PC-3 (cell line): ENCODE data around the gene REG4.

ENCODE experiments used
- CTCF ChIP-seq: fragments of 300-600 bp; sonication (generic); conservative IDR thresholded peaks from 2 replicates; pipeline ENCODE4 v1.5.1; 2017; ENCODE audit warnings: antibody characterized with exemption, low read depth, mild to moderate bottlenecking, low read length
- EZH2 ChIP-seq: fragments of 300-600 bp; sonication (generic); IDR thresholded peaks from one replicate; pipeline ENCODE4 v1.6.1; 2017; ENCODE audit warnings: antibody characterized with exemption, mild to moderate bottlenecking, low read length; ENCODE audit not compliant: unreplicated experiment
- EZH2phosphoT487 ChIP-seq: fragments of 300-600 bp; sonication (generic); IDR thresholded peaks from 2 replicates; pipeline ENCODE4 v1.6.1; 2018; ENCODE audit warnings: mild to moderate bottlenecking, antibody characterized with exemption, low read length, borderline replicate concordance

DNA sequence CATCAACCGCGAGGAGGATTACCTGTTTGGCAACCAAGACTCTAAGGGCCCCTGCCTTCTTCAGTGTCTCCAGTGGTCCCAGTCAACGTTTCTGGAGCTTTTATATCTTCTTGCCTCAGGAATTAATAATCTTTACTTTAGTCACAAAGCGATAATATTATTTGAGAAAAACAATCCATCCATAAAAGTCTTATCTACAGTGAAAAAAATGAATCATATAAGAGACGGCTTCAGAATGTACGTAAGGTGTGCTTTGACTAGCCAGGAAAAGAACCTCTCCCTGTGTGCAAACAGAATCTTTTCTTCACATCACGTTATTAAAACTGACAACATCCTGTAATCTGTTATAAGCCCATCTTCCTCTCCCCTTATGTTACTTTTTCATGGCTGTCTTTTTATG lies at the start of gene REG4:
- TF ChIP-seq CTCF: no peak
- no peak for TF ChIP-seq EZH2
- no peak for TF ChIP-seq EZH2phosphoT487
